Activated naive CD4-positive, alpha-beta T cell treated with anti-CD3 and anti-CD28 coated beads, Interleukin-2, amount 50 U/mL, for 16 hours (primary cell): ENCODE measurements around the gene TRAF1.
"Not testable (repeated sequence)": the region's sequence is repeated elsewhere in the genome, so short reads cannot be mapped to it uniquely, and the experiment has no call there.

ENCODE experiments used
- DNase-seq: peaks from one replicate; pipeline ENCODE4 v3.0.0-alpha.2; 2020

TRAF1 gene

GRCh38 chr9:120926397-120926928 is at the start of gene TRAF1:
Gene TRAF1, minus strand, starts transcription at chr9:120926796. Its CDS starts 721 bp downstream, at chr9:120926075.
- DNase-seq, result no peak

- DNase-seq, result no peak
These were observed 48.3 kb upstream of the TRAF1 start for GRCh38 chr9:120974921-120975320.

GRCh38 chr9:120974181-120974580 is 47.6 kb upstream of the TRAF1 start:
- no peak for DNase-seq

- DNase-seq, result no peak
These were observed 45.3 kb upstream of the TRAF1 start for GRCh38 chr9:120971938-120972337.

GRCh38 chr9:120971471-120971870 is 44.9 kb upstream of the TRAF1 start:
- DNase-seq, result not testable (repeated sequence)

- no peak for DNase-seq
These were observed 43.6 kb upstream of the TRAF1 start for GRCh38 chr9:120970244-120970643.

GRCh38 chr9:120966013-120966369 is 39.4 kb upstream of the TRAF1 start:
- no peak for DNase-seq

GRCh38 chr9:120965344-120966012 is 38.9 kb upstream of the TRAF1 start:
- DNase-seq, result no peak

- DNase-seq, result no peak
These were observed 35.3 kb upstream of the TRAF1 start for GRCh38 chr9:120961936-120962335.

- DNase-seq, result no peak
These were observed 33.4 kb upstream of the TRAF1 start for GRCh38 chr9:120960001-120960400.

GRCh38 chr9:120956862-120957261 is 30.3 kb upstream of the TRAF1 start:
- DNase-seq, result no peak

GRCh38 chr9:120951960-120952618 is 25.5 kb upstream of the TRAF1 start:
- DNase-seq, result no peak

- no peak for DNase-seq
These were observed 24.1 kb upstream of the TRAF1 start for GRCh38 chr9:120950421-120951388.

- no peak for DNase-seq
These were observed 22.7 kb upstream of the TRAF1 start for GRCh38 chr9:120949290-120949689.

- DNase-seq, result no peak
These were observed 22.2 kb upstream of the TRAF1 start for GRCh38 chr9:120948824-120949223.

GRCh38 chr9:120947222-120947621 is 20.6 kb upstream of the TRAF1 start:
- no peak for DNase-seq

GRCh38 chr9:120946259-120946658 is 19.7 kb upstream of the TRAF1 start:
- DNase-seq, result no peak

- no peak for DNase-seq
These were observed 18.4 kb upstream of the TRAF1 start for GRCh38 chr9:120944948-120945347.

- no peak for DNase-seq
These were observed 17.8 kb upstream of the TRAF1 start for GRCh38 chr9:120944434-120944843.

GRCh38 chr9:120942186-120943001 is 15.8 kb upstream of the TRAF1 start:
- DNase-seq, result no peak

- no peak for DNase-seq
These were observed 14.6 kb upstream of the TRAF1 start for GRCh38 chr9:120941046-120941770.

GRCh38 chr9:120940573-120940972 is 14.0 kb upstream of the TRAF1 start:
- DNase-seq, result no peak
